Esophagus mucosa (tissue), 1 donor: ENCODE results near the gene NFE2. TPM values are rescaled to one million over a fixed set of nuclear protein-coding genes. Genes with fewer than 3 reads are reported as not detected.
A peak's percentile ranks its signal among the peaks of the same experiment; 100 is the strongest.
"Not testable (repeated sequence)": the region's sequence is repeated elsewhere in the genome, so short reads cannot be mapped to it uniquely, and the experiment has no call there.

ENCODE experiments used
- ATAC-seq: fragments of 200-7000 bp; cut with Tn5 transposase; one replicate; pipeline ENCODE4 v1.9.1; 2020
- total RNA-seq: library from RNA; stranded (reverse); gene quantifications from one replicate; pipeline ENCODE4 v1.2.4, GENCODE V29; 2023
- donor health status: DM: yes; HTN: yes; CAD: no.

The NFE2 gene
- not detected for total RNA-seq

DNA sequence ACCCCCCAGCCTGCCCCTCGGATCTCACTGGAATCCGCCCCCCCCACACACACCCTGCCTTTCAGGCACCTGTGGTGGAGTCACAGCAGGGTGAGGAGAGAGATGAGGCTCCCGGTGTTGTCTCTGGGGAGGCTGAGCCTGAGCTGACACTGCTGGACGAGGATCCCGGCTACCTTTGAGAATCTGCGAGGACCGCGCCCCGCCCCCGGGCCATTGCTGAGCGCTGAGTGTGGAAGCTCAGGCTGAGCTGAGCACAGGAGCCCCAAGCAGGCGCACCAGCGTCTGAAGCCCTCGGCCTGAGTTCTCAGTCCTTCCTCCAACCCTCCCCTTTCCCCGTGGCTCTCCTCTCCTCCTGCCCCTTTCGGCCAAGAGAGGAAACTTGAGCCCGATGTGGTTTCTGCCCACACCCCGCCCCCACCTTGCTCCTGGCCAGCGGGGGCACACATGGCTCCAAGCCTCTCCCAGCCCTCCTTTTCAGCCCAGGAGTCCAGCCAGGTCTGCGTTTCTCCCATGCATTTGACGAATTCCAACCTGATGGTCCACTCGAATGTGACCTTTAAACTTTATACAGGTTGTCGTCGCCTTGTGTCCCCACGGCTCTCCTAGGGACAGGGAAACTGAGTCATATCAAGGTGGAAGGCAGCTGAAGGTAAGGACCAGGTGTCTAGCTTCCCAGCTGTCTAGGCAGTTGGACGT, at the start of gene NFE2:
NFE2 (minus strand) TSS at position 284 of the 696 bp plus-strand sequence. CDS start 5,767 bp downstream, outside the sequence.
- peak; percentile 73 for ATAC-seq

DNA sequence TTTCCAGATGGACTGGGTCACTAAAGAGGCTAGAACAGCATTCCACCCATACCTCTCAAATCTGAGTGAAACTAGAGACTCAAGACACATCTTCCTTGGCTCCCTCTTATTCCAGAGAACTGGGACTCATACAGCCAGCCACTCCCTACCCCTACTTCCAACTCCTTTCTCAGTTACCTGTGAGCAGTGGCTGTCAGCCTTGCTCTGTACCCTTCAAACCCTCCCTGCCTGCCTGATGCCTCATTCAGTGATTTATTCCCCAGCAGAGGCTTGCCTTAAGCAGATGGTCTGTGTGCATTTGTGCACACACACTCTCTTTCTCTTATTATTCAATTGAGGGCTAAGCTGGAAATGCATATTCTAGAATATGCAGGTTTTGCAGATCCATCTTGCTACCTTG, 48.9 kb upstream of the NFE2 start:
- ATAC-seq: no peak

DNA sequence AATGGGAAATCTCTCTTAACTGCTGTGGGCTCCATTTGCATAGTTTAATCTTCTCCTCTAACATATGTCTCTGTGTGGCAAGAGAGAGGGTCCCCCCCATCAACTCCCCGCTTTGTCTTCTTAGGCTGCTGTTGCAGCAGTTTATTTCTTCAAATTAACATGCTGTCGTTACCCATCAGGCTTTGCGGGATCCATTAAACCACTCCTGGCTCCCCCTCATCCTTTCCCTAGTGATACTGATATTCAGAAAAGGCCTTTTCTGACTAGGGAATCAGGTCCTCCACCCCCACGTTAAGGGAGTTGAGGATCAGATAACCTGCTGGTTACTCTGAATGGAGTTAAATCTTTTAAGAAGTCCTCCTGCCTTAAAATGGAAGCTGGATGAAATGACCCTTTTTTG, 48.2 kb upstream of the NFE2 start:
- no peak for ATAC-seq

DNA sequence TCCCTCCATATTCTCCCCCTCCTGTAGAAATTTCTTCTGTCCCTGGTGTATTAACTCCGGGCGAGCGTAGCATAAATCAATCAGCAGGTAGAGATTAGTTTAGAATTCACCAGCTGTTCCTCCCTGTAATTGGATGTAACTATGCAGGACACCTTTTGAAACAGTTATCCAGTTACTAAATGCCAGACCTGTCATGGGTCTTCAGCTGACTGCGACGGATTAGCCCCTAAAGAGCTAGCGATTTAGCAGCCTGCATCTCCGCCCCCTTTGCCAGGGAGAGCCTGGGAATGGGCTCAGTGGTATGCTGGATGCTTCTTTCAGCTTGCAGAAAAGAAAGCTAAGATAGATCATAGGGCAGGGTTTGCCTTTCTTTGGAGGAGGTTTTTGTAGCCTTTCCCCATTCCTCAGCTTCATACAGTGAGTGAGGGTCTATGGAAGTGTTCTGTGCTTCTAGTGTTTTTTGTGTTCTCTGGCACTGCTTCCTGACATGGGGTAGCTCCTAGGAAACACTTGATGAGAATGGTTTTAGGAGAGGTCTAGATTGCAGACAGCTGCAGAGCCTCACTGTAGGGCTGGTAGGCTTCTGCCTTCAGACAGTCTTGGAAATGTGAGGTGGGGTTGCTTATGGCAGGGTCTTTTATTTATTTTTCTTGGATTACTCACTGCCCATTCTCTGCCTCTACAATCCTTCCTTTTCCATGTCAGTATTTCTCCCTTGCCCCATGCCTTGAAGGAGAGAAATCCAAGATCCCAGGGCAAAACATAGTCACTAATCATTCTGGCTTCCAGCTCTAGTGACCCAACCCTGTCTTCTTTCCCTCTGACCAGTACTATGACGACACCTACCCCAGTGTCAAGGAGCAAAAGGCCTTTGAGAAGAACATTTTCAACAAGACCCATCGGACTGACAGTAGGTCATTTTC, 40.8 kb upstream of the NFE2 start:
- no peak for ATAC-seq

DNA sequence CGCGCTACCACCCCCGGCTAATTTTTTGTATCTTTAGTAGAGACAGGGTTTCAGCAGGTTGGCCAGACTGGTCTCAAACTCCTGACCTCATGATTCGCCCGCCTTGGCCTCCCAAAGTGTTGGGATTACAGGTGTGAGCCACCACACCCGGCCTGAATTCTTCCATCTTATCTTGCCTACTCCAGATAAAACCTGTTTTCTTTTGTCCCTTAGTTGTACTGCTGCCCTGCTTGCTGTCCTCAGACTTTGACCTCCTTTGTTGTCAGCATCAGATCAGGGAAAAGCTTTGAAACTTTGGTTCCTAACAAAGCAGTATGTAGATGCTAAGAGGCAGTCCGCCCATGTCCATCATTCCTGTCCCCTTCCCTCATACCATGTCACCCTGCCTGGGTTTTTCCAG, 40.0 kb upstream of the NFE2 start:
- ATAC-seq: no peak

DNA sequence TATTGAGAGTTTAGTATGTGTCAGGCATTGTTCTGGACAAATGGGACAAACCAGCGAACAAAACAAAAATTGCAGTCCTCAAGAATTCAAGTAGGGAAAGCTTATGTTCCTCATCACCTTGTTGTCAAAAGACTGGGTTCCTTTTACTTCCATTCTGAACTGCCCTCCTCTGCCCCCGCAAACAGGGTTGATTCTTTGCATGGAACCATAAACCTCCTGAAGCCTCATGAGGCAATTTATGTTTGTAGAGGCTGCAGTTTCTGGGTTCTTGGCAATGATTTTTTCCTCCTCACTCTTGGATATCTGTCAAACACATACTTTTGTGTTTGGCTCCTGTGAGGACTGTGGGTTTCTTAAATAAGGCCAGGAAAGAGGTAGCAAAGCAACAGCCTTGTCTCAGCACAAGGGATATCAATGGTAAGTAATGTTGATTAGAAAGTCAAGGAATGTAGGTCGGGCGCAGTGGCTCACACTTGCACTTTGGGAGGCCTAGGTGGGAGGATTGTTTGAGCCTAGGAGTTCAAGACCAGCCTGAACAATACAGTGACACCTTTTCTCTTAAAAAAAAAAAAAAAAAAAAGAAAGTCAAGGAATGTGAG, 38.0 kb upstream of the NFE2 start:
- ATAC-seq: no peak

DNA sequence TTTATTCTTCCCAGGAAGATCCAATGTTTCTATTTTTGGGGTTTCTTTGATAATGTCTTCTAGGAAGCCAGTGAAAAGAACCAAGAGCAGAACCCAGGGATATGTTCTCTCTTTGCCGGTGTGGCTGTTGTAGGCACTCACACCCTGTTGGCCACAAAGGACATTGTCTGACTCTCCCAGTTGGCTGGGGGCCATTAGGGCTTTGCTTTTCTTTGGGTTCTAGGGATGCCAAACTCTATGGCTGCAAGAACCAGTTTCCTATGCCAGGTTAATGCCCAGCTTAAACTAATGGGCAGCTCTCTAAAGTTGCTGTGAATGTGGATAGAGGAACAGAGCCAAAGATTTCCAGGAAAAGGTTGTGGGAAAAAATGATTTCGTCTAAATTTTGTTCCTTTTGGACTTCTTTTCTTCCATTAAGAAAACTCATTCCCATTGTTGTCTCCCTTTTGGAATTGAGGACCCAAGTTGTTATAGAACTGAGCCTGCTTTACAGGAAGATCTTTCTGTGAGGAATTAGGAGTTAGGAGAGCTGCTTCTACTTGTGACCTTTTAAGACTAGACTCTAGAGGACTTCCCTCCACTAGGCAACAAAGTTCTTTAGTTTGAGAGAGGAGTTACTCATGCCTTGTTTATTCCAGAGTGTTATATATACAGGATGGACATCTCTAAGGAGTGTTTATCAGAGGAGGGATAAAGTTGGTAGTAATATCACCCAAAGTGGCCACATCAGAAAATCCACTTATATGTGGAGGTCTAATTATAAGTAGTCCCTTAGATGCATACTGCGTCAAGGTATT, 37.2 kb upstream of the NFE2 start:
- peak; percentile 81 for ATAC-seq

DNA sequence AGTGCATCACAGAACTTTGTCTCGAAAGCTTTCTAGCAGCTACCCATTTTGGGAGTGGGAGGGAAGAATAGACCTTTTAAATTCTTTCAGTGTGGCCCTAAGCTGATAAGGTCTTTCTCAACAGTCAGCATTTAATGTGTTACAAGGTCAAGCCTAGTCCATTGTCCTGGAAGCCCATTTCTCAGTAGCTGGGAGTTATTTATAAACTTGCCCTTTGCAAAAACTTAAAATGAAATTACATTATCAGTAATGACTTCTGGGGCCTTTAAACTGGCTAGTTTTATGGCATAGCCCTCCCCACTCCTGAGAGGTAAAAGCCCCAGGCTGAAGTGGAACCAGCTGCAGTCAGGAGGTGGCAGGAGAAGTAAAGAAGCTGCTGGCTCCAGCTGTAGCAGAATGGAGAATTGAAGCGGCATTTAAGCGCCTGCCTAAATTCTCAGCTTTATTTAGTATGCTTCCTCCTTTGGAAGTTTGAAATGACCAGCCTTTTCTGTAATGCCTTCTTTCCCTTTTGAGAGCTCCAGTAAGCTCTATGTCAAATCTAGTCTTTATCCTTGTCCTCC, 36.5 kb upstream of the NFE2 start:
- ATAC-seq: no peak

DNA sequence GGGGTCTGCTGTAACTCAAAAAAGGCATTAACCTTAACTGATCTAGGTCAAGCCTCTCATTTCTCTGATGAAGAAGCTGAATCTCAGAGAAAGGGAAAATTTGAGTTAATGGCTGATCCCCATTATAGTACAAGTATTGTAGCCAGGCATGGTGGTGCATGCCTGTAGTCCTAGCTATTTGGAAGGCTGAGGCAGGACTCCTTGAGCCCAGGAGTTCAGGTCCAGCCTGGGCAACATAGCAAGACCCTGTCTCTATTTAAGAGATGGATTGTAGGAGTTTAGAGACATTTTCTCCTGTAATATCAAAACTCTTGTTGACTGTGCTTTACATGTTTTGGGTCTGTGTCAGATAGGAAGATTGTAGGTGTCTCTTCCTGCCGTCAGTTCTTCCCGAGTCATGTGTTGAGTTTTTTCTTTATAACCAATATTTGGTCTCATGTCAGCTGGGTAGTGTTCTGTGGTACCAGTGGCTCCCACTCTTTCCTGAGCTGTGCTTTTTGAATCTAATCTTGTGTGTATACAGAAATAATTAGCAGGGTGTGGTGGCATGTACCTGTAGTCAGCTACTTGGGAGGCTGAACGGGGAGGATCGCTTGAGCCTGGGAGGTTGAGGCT, 32.7 kb upstream of the NFE2 start:
- no peak for ATAC-seq

DNA sequence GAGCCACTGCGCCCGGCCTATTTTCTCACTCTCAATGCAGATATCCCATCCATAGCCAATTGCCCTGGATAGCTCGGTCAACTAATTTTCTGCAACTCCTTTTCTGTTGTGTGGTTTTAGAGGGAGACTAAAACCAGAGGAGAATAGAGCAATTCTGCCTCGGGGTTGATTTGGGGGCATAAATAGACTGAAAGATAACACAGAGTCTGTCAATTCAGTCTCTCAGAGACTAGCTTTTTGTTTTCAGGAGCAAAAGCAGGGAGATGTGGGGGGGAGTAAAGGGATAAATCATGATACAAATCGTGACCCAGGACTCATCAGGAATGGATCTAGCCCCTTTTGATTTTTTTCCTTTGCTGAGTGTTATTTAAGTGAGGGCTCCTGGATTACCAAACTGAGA, 30.6 kb upstream of the NFE2 start:
- no peak for ATAC-seq

DNA sequence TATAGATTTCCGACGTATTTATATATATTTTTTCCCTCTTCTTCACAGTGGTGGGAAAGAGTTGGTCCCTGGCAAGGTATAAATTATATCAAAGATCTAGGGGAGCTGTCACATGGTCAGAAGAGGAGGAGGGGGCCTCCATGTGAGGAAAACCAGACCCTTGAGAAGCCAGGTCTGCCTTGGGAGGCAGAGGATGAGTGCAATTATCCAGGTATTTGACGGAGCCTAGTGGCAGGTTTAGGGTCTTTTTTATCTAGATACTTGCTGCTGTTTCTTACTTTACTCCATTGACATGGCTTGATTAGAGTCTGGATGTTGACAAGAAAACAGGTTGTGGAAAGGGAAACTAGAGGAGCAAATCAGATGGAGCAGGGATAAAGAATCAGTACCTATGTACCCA, 29.6 kb upstream of the NFE2 start:
- ATAC-seq: no peak

DNA sequence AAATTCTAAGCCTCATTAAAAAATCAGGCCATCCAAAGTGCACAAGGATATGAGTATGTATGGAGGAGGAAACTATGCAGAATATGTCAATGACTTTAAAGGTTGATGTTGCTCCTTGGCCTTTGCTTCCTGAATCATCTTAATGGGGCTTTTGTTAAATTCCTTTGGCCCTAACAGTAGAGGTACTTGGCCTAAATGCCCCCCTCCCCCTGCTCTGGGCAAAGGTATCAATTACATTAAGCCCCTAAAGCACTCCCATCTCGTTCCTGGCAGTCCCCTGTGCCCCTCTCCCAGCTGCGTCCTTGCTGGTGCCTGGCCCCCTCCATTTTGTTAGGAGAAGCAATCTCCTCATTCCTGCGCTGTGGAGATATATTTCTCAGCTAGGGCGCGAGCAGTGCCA, 28.9 kb upstream of the NFE2 start:
- ATAC-seq: no peak

DNA sequence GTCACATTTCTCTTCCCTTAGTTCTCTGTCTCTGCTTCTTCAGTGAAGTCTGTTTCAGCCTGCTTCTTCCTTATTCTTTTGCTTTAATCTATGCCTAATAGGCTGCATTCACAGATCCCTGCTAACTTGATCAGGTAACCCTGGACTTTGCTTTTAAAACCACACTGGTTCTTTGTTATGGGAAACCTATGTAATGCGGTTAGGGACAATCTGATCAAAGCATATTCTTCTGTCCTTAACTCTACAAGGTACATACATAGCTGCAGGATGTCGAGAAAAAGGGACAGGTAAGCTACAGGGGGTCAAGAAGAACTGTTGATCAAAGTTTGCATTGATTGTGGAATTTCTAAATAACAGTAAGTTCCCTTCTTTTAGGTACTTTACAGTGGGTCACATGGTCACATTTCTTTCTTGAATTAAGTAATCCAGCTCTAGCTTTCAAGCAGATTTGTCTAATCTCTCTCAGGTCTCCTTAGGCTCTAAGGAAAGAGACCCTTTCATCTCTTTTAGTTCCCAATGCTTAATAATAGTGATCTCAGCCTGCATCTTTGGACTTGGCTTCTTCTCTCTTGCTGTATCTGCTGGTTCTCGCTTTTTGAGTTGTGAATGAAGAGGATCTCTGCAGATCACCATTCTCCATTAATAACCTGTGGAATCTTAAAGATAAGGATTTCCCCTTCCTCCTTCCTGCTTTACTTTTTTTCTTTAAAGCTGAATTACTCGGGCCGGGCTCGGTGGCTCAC, 28.0 kb upstream of the NFE2 start:
- no peak for ATAC-seq

DNA sequence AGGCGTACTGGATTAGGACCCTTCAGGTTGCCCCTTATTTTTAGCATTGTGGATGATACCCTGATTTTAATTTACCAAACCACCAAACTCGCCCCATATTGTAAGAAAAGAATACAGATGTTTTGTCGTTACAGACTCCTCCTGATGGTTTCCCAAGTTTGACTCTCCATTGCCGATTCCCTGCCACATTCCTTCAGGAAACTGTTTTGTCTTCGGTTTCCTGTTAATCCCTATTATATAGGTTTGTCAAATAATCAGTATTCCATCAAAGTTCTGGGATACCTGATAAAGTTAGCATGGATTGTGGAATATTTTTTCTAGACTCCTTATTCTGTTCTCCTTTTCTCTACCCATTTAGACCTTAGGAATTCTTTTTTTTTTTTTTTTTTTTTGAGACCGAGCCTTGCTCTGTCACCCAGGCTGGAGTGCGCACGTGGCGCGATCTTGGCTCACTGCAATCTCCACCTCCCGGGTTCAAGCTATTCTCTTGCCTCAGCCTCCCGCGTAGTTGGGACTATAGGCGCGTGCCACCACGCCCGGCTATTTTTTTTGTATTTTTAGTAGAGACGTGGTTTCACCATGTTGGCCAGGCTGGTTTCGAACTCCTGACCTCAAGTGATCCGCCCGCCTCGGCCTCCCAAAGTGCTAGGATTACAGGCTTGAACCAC, 24.8 kb upstream of the NFE2 start:
- ATAC-seq: not testable (repeated sequence)

DNA sequence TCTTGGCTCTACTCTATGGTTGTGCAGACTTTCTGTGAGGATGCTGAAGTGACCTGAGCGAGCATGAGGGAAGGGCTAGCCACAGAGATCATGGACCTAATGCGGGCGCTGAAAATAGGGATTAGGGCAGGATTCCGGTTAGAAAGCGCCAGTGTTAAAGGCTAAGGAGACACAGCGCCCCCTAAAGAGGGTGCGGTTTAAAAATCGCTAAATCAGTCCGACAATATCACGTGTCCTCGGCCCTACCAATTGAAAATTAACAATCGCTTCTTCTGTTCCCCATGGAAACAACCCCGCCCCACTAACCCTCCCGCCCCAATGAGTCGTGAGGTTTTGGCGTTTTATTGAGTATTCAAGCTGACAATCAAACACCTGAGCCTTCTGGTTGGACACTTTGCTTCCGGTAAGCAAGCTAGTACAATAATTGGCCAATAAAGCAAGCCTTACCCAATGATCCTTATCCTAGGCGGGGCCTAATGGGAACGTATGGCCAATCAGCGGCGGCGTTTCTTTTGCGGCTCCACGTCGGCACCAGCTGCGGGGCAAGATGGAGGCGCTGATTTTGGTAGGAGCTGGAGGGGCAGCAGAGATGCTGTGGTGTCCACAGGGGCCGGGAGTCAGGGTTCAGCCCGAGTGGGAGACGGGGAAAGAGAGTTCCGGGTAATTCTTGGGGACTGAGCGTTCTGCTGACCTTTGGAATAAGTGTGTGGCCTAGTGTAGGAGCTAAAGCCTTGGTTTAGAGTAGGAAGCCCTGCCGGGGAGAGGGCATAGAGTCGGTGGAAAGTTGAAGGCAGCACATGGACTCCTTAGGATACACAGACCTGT, 24.0 kb upstream of the NFE2 start, which contains the start of gene COPZ1:
COPZ1 (plus strand) TSS at position 515 of the 825 bp plus-strand sequence; CDS start at position 548, 33 bp downstream.
- ATAC-seq: peak; percentile 98

DNA sequence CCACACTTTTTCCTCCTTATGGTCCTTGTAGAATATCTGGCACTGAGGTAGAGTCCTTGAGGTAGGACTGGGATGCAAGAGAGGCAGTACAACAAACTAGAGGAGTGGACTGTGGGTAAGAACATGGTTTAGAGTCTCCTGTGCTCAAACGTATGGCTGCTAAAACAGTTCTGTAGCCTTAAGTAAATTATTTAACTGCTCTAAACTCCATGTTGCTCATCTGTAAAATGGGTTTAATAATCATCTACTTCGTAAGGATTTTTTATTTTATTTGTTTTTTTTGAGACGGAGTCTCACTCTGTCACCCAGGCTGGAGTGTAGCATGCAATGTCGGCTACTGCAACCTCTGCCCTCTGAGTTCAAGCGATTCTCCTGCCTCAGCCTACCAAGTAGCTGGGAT, 20.5 kb upstream of the NFE2 start:
- ATAC-seq: no peak

DNA sequence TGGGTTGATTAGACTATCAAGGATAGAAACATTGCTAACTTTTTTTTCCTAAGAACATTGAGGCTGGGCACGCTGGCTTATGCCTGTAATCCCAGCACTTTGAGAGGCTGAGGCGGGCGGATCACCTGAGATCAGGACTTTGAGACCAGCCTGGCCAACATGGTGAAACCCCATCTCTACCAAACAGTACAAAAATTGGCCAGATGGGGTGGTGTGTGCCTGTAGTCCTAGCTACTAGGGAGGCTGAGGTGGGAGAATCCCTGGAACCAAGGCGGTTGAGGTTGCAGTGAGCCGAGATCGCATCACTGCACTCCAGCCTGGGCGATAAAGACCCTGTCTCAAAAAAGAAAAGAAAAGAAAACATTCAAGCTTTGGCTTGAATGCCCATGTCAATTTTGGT, 11.5 kb upstream of the NFE2 start:
- not testable (repeated sequence) for ATAC-seq

DNA sequence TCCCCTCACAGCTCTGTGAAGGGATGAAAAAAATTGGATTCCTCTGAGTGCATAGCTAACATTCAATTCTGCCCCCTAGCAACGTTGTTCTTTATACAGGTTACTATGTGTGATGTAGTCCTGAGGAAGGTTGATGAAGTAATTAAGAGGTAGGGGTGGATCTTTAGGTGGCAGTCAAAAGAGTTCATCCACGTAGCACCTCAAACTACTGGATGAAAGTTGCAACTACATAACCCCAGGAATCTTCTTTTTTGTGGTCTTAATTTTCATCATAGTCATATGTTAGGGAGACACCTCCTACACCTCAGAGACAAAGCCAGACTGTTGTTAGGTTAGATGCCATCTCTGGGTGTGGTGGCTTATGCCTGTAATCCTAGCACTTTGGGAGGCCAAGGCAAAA, 10.2 kb upstream of the NFE2 start:
- no peak for ATAC-seq
